ENCODE data around the gene ANXA3.

GRCh38 chr4:78613522-78614321 is 62.2 kb downstream of the ANXA3 start:
- TF ChIP-seq CTCF (IDR thresholded peaks at IDR 0.05; ENCODE audit: insufficient read depth, low read depth, low read length) = no peak
- no peak for TF ChIP-seq EZH2 (IDR thresholded peaks at IDR 0.05; ENCODE audit: insufficient read depth, low read length)
